ENCODE data around the gene RAD51B.

Gene RAD51B

DNA sequence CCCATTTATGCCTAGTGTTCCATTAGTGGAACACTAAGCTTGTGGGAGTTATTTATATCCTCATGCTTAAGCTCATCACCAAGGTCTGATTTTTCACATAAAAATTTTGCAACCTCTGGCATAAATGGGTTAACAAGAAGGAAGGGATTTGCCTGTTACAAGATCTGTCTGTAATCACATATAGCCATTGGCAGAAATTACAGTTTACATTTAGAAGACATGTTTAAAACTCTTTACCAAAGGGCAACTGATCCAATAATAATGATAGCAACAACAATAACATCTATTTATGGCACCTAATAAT, 550.4 kb downstream of the RAD51B start:
- in situ Hi-C loops (cut with MboI; ENCODE audit: low sequenced_read_pairs), result no loop called here

- in situ Hi-C loops (cut with MboI; ENCODE audit: low sequenced_read_pairs), result no loop called here
Measured at GRCh38 chr14:68372368-68372767, 552.8 kb downstream of the RAD51B start.

- in situ Hi-C loops (cut with MboI; ENCODE audit: low sequenced_read_pairs), result no loop called here
Measured at GRCh38 chr14:68373124-68373646, 553.6 kb downstream of the RAD51B start.

DNA sequence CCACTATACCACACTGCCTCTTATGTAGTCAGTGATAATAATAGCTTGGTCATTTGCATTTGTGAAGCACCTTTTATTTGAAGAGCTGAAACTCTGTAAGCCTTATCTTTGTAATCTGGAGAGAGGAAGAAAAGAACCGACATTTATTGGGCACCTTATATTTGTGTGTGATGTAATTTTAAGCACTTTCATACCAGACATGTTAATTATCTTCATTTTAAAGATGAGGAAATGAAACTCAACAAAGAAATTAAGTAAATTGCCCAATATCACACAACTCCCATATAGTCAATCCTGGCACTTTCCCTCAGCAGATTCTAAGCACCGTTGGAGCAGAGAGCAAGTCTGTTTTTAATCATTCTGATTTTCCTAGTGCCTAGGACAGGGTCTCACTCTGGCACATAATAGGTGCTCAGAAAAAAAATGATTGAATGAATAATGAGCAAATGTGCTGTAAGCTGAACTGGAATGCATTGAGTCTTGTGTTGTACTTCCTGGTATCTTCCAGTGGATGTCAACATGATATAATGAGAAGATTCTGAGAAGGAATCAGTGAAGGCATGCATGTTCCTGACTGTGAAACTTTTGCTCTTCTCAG, 554.4 kb downstream of the RAD51B start:
- in situ Hi-C loops (cut with MboI; ENCODE audit: low sequenced_read_pairs), result no loop called here

- in situ Hi-C loops (cut with MboI; ENCODE audit: low sequenced_read_pairs), result no loop called here
Measured at GRCh38 chr14:68374682-68375081, 555.1 kb downstream of the RAD51B start.

DNA sequence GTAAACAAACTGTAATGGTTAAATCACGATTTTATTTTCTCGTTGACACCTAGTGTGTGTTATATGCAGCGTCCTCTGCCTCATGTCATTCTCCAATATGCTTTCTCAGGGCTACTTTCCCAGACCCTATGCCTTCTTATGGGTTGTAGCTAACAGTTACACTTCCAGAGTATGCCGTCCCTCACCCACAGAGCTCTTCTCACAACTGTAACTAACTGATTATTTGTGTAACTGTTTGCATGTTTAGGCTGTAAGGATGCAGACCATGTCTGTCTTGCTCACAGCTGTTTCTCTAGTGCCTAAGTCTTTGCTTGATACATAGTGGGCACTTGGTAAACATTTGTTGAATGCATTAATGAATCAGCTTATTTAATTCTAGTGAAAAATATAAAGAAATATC, 555.8 kb downstream of the RAD51B start:
- in situ Hi-C loops (cut with MboI; ENCODE audit: low sequenced_read_pairs), result no loop called here

GRCh38 chr14:68376067-68376779, 556.6 kb downstream of the RAD51B start:
- in situ Hi-C loops (cut with MboI; ENCODE audit: low sequenced_read_pairs), result no loop called here

- in situ Hi-C loops (cut with MboI; ENCODE audit: low sequenced_read_pairs), result no loop called here
Measured at GRCh38 chr14:68377006-68377405, 557.4 kb downstream of the RAD51B start.

DNA sequence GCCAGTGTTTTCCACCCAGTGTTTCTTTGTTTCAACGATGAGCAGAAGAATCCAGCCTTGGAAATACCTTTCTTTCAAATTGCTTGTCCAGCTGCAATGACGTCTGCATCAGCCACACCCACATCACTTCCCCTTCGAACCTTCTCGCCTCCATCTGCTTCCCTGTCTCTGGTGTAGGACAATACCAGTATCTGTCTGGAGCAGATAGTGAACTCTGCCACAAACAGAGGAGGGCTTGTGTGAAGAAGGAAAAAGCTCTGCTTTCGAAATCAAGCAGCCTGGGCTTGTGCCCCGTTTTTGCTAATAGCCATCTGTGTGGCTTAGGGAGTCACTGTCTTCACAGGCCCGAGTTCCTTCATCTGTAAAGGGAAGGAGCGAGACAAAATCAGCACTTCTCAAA, 557.9 kb downstream of the RAD51B start:
- in situ Hi-C loops (cut with MboI; ENCODE audit: low sequenced_read_pairs), result no loop called here

DNA sequence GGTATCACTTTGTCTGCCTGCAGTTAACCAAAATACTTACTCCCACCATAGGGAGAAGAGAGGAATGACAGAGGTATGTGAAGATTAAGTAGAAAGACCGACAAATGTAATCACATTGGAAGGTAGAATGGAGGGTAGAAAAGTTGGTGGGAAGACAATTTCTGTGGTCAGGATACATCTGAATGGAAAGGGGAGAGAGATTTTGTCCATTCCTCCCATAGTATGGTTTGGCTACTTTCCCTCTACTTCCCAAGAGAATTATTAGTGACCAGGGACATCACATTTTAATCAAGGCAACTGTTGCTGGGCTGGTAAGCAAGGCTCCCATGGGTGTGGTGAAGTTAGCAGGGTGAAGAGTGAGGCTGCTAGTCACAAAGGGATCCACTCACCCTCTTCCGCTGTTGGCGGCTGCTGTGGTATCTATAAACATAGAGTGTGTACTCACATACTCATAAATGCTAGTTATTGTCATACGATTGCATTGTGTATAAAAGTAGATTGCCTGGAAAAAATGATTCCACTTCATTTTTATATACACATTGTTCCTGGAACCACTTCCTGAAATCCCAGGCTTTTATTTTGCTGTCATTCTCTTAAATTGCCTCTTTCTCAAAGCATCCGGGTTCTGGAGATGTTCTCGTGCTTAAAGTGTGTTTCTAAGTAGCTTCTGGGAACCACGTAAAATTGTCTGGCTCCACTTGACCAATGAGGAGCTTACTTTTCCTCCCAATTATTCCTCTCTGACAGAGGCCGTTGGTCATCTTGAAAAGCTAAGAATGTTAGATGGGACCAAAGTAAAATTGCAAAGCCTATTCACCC, 560.1 kb downstream of the RAD51B start:
- in situ Hi-C loops (cut with MboI; ENCODE audit: low sequenced_read_pairs), result no loop called here

DNA sequence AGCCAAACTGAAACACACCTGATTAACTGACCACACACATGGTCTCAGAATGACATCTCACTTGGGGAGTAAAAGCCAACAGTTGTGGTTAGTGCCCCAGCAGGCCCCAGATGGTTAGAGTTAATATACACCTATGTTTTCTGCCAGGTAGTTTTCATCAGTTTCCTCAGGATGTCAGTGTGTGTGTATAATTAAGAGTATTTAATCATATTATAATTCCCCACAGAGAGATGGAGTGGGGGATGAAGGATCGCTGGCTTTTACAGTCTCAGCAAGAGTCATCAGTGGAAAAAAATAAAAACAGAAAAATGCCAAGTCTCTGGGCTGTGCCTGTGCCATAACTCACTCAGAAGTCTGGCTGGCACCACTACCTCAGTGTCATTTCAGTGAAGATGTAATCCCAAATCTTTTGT, 560.8 kb downstream of the RAD51B start:
- in situ Hi-C loops (cut with MboI; ENCODE audit: low sequenced_read_pairs), result no loop called here

- in situ Hi-C loops (cut with MboI; ENCODE audit: low sequenced_read_pairs), result no loop called here
Measured at GRCh38 chr14:68384335-68384734, 564.8 kb downstream of the RAD51B start.

- in situ Hi-C loops (cut with MboI; ENCODE audit: low sequenced_read_pairs), result no loop called here
Measured at GRCh38 chr14:68384881-68385280, 565.3 kb downstream of the RAD51B start.

- in situ Hi-C loops (cut with MboI; ENCODE audit: low sequenced_read_pairs), result no loop called here
Measured at GRCh38 chr14:68386446-68386845, 566.9 kb downstream of the RAD51B start.

DNA sequence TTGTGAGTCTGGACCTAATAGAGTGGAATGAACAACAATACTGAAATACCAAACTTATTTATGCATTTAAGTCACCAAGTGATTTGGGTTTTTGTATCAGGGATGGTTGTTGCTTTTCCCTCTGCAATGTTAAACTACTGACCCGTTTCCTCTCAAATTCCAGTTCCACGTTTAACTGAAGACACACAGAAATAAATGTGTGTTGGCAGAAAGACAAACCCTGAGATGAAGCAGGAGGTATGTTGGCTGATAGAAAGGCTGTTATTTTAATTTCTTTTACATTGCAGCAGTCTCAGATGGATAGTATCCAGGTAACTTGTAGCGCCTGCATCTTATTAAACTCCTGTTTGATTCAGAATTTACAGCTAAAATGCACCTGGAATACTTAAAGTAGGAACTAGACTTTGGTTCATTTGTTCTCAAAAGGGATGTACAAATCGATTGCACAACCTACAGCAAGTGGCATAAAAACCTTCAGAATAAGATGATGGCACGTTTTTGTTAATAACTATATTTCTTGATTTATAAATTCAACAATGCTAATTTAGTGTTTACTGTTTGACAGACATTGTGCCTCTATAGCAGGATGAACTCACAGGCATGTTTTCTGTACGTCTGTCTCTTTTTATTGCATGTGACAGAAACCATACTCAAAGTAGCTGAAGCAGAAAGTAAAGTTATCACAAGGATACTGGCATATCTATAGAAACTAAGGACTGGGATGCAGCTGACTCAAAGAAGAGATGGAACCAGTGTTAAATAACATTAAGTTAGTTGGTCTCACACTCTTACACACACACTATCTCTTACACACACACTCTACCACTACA, 567.6 kb downstream of the RAD51B start:
- in situ Hi-C loops (cut with MboI; ENCODE audit: low sequenced_read_pairs), result no loop called here

DNA sequence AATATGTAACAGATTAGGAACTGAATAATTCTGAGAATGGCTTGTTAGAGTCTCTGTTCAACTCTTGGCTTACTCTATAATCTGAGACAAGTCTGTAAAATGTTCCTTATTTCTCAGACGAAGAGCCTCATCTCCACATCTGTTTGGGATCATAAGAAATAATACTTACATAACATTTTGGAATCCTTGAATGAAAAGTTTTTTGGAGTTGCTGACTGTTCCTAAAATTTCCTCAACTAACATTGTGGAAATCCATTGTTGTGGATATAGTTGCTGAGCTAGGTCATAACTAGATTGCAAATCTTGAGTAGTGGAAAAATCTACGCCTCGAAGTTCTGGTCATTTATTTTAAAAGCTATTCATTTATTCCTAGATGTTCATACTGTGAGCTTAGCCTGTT, 570.4 kb downstream of the RAD51B start:
- in situ Hi-C loops (cut with MboI; ENCODE audit: low sequenced_read_pairs), result no loop called here

- in situ Hi-C loops (cut with MboI; ENCODE audit: low sequenced_read_pairs), result no loop called here
Measured at GRCh38 chr14:68390741-68391140, 571.2 kb downstream of the RAD51B start.

DNA sequence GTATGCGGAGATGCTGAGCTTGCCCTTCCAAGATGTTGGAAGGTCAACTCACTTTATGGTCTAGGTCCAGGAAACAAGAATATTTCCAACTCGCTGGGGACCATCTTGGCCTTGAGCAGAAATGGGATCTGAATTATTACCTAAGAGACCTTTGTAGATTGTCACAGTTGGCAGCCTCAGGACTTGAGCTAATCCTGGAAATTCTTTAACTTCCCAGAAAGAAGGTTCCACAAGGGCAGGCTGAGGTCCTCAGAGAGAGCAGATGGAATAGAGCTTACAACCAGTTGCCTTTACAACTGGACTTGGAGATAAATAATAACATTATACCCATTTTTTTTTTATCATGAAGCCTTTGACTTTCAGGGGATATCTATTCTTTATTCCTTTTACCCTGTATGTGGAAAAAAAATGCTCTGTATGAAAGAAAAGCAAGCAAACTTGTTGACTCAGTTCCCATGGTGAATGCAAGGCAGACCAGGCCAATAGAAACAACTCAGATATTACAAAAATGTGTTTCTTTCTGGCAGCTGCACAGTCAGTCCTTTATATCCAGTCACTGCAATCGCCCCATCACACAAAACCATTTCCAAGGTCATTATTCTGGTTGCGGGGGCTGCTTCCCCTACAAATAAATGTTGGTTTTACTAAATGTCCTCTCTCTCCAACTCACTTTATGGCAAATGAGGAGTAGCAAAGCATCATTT, 571.9 kb downstream of the RAD51B start:
- in situ Hi-C loops (cut with MboI; ENCODE audit: low sequenced_read_pairs), result no loop called here

- in situ Hi-C loops (cut with MboI; ENCODE audit: low sequenced_read_pairs), result no loop called here
Measured at GRCh38 chr14:68392393-68393141, 573.0 kb downstream of the RAD51B start.

DNA sequence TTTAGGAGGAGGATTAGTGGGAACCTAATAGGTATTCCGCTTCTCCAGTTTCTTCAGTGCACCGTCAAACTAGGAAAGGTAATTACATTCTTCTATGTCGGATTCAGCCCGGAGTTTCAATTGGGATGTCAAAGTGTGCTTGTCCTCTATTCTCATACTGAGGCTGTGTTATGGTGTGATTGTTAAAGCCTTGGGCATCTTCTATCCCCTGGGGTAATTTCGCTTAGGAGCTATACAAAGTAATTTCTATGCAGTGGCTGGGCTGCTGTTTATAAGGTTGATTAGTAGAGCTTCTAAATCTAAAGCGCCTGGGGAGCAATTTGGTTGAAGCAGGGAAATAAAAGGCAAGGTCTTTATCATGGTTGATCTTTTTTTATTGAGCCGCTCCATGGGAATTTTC, 573.7 kb downstream of the RAD51B start:
- in situ Hi-C loops (cut with MboI; ENCODE audit: low sequenced_read_pairs), result no loop called here
